Measurements from ENCODE around the gene CCDC142. TPM values are rescaled to one million over a fixed set of nuclear protein-coding genes. Genes with fewer than 3 reads are reported as not detected.

CCDC142 gene
- total and polyA plus RNA-seq, 2 experiments from 2014 or later: 5.1 to 12.3 TPM

- Mint-ChIP-seq H3K36me3 (ENCODE audit: low read depth) (peaks cover 28% of the 10 kb centered on the region), H3K4me1 (peaks cover 44% of the 10 kb centered on the region), H3K4me3 (no peak overlapping the region; the same call in 2 of the 3 replicates), H3K27me3 (ENCODE audit: insufficient read depth, low read depth, poor library complexity) (peaks cover 96% of the 10 kb centered on the region), H3K27ac (no peak overlapping the region), H3K9me3 (no peaks in the 10 kb centered on the region; the same call in 1 of the 3 replicates)
- no peak for DNase-seq (ENCODE audit: low spot score)
- ATAC-seq: no peak
- no peak overlapping the region for H3K4me3 ChIP-seq
- no peak for TF ChIP-seq JUNB (IDR thresholded peaks at IDR 0.05; ENCODE audit: unreplicated experiment)
- no peak for TF ChIP-seq ZNF331 (CRISPR knock-in tag; IDR thresholded peaks at IDR 0.05; ENCODE audit: low read depth)
- no peak for TF ChIP-seq EZH2 (IDR thresholded peaks at IDR 0.05; ENCODE audit: low read depth, unreplicated experiment)
- no peak for TF ChIP-seq ETS1 (IDR thresholded peaks at IDR 0.05)
- TF ChIP-seq EZH2phosphoT487 (IDR thresholded peaks at IDR 0.05; ENCODE audit: unreplicated experiment): no peak
- no peak for TF ChIP-seq CREB1 (CRISPR knock-in tag; IDR thresholded peaks at IDR 0.05; ENCODE audit: low read depth)
- TF ChIP-seq POLR2AphosphoS5 (IDR thresholded peaks at IDR 0.05; ENCODE audit: low read depth): no peak
- no peak for TF ChIP-seq NANOG (IDR thresholded peaks at IDR 0.05; ENCODE audit: borderline replicate concordance)
- no peak for TF ChIP-seq REST (IDR thresholded peaks at IDR 0.05; ENCODE audit: unreplicated experiment)
- no peak for TF ChIP-seq ZNF462 (CRISPR knock-in tag; IDR thresholded peaks at IDR 0.05)
- no peak for TF ChIP-seq ZNF114 (CRISPR knock-in tag; IDR thresholded peaks at IDR 0.05)
- TF ChIP-seq STAT1 (IDR thresholded peaks at IDR 0.05; ENCODE audit: unreplicated experiment): no peak
- H3K4me2 ChIP-seq: no peak overlapping the region
- H3K79me2 ChIP-seq (replicated peaks; ENCODE audit: insufficient read depth): peaks cover 8% of the 10 kb centered on the region
- H4K20me1 ChIP-seq (replicated peaks; ENCODE audit: insufficient read depth): peaks cover 6% of the 10 kb centered on the region
- peaks cover 92% of the 10 kb centered on the region for H3K27me3 ChIP-seq (ENCODE audit: insufficient read depth)
- no peak overlapping the region for H2AFZ ChIP-seq
- peaks cover 7% of the 10 kb centered on the region; the same call in 1 of the 2 replicates for H3K36me3 ChIP-seq (ENCODE audit: insufficient read depth)
- no peaks in the 10 kb centered on the region for H3K9me2 ChIP-seq (ENCODE audit: insufficient read depth)
- peaks cover 36% of the 10 kb centered on the region for H3K4me1 ChIP-seq (ENCODE audit: insufficient read depth)
- peaks cover 20% of the 10 kb centered on the region for H3F3A ChIP-seq (replicated peaks; ENCODE audit: low read depth)
- H3K27ac ChIP-seq (ENCODE audit: low read depth): no peak overlapping the region
These were observed 22.8 kb upstream of the CCDC142 start for GRCh38 chr2:74505448-74506246.

Measured in GM23338 (cell line).